GM23248 (cell line): ENCODE measurements around the gene SLC50A1.

Source experiments
- EZH2 ChIP-seq: fragments of 200-600 bp; sonication (generic); IDR thresholded peaks from 2 replicates; pipeline ENCODE4 v1.6.1; 2018; ENCODE audit warnings: antibody characterized with exemption, mild to moderate bottlenecking; ENCODE audit not compliant: insufficient read depth, poor library complexity, severe bottlenecking
- EZH2phosphoT487 ChIP-seq: fragments of 200-600 bp; sonication (generic); IDR thresholded peaks from 2 replicates; pipeline ENCODE4 v1.6.1; 2018; ENCODE audit warnings: antibody characterized with exemption, moderate library complexity, mild to moderate bottlenecking, low read depth; ENCODE audit not compliant: insufficient read depth

- no peak for TF ChIP-seq EZH2
- TF ChIP-seq EZH2phosphoT487: no peak
Measured at GRCh38 chr1:155086856-155087535, 48.7 kb upstream of the SLC50A1 start.
